Osteoblast (primary cell): ENCODE results near the gene EDN3. TPM values are rescaled to one million over a fixed set of nuclear protein-coding genes. Genes with fewer than 3 reads are reported as not detected.

ENCODE experiments used
- DNase-seq: peaks from one replicate; pipeline ENCODE4 v3.0.0; 2011; ENCODE audit warnings: low spot score, mixed read lengths; ENCODE audit not compliant: insufficient read length; ENCODE audit errors: missing footprints
- H2AFZ ChIP-seq: 2 replicates; pipeline ENCODE4 v1.6.0; 2011; ENCODE audit warnings: mild to moderate bottlenecking, low read length
- H3K27ac ChIP-seq: 2 replicates; pipeline ENCODE4 v1.5.1; 2011; ENCODE audit warnings: mild to moderate bottlenecking, low read depth, low read length, moderate library complexity
- H3K27me3 ChIP-seq: 2 replicates; pipeline ENCODE4 v1.6.0; 2012; ENCODE audit warnings: mild to moderate bottlenecking, control low read depth, inconsistent platforms, low read length, moderate library complexity; ENCODE audit not compliant: insufficient read depth
- H3K36me3 ChIP-seq: 2 replicates; pipeline ENCODE4 v1.5.1; 2011; ENCODE audit warnings: mild to moderate bottlenecking, low read length, control low read depth, moderate library complexity; ENCODE audit not compliant: insufficient read depth
- H3K4me1 ChIP-seq: 2 replicates; pipeline ENCODE4 v1.5.1; 2011; ENCODE audit warnings: mild to moderate bottlenecking, low read length, control low read depth, moderate library complexity; ENCODE audit not compliant: insufficient read depth
- H3K4me2 ChIP-seq: 2 replicates; pipeline ENCODE4 v1.6.0; 2011; ENCODE audit warnings: mild to moderate bottlenecking, low read length; ENCODE audit not compliant: insufficient read depth
- H3K4me3 ChIP-seq: fragments of 200-600 bp; sonication (generic); 3 replicates; pipeline ENCODE4 v1.5.1; 2012; ENCODE audit warnings: mild to moderate bottlenecking, low read length, inconsistent platforms; ENCODE audit not compliant: insufficient read depth
- H3K79me2 ChIP-seq: 2 replicates; pipeline ENCODE4 v1.6.0; 2012; ENCODE audit warnings: mild to moderate bottlenecking, low read length, control low read depth, inconsistent platforms; ENCODE audit not compliant: insufficient read depth
- H3K9me3 ChIP-seq: 2 replicates; pipeline ENCODE4 v1.5.1; 2011; ENCODE audit warnings: low read depth, low read length, control low read depth
- H4K20me1 ChIP-seq: 2 replicates; pipeline ENCODE4 v1.6.0; 2012; ENCODE audit warnings: mild to moderate bottlenecking, low read length, control low read depth; ENCODE audit not compliant: insufficient read depth
- CTCF ChIP-seq: IDR thresholded peaks from 2 replicates; pipeline ENCODE4 v1.5.1; 2011; ENCODE audit warnings: mild to moderate bottlenecking, low read depth, low read length, moderate library complexity; ENCODE audit errors: extremely low read depth
- total RNA-seq: library from RNA; depleted of rRNA; stranded (reverse); fragments of >200 nt; gene quantifications from 2 replicates; pipeline ENCODE4 v1.2.3, GENCODE V29; 2012

The EDN3 gene
- total RNA-seq, 1 donor = not detected

GRCh38 chr20:59351157-59352040, 51.0 kb downstream of the EDN3 start:
- H4K20me1 ChIP-seq = no peaks in the 10 kb centered on the region
- no peak for TF ChIP-seq CTCF
- no peak overlapping the region for H3K4me2 ChIP-seq
- H3K9me3 ChIP-seq = no peaks in the 10 kb centered on the region
- DNase-seq = no peak
- no peak overlapping the region for H2AFZ ChIP-seq
- H3K4me3 ChIP-seq = no peak overlapping the region
- no peaks in the 10 kb centered on the region for H3K4me1 ChIP-seq
- H3K36me3 ChIP-seq = no peaks in the 10 kb centered on the region
- no peaks in the 10 kb centered on the region for H3K79me2 ChIP-seq
- H3K27me3 ChIP-seq = no peaks in the 10 kb centered on the region
- no peak overlapping the region for H3K27ac ChIP-seq

GRCh38 chr20:59352541-59352940, 52.1 kb downstream of the EDN3 start:
- Histone ChIP-seq H3K36me3 (no peaks in the 10 kb centered on the region), H3K79me2 (no peaks in the 10 kb centered on the region), H3K4me1 (no peaks in the 10 kb centered on the region), H3K9me3 (no peaks in the 10 kb centered on the region), H3K27ac (no peak overlapping the region), H3K4me2 (no peak overlapping the region), H2AFZ (no peak overlapping the region), H4K20me1 (no peaks in the 10 kb centered on the region), H3K27me3 (no peaks in the 10 kb centered on the region), H3K4me3 (no peak overlapping the region)
- DNase-seq = no peak
- TF ChIP-seq CTCF = no peak

GRCh38 chr20:59352990-59353389, 52.6 kb downstream of the EDN3 start:
- DNase-seq = no peak
- no peak overlapping the region for H3K4me3 ChIP-seq
- no peak for TF ChIP-seq CTCF

GRCh38 chr20:59354460-59354859, 54.0 kb downstream of the EDN3 start:
- Histone ChIP-seq H3K36me3 (no peaks in the 10 kb centered on the region), H3K27ac (no peak overlapping the region), H3K9me3 (no peaks in the 10 kb centered on the region), H3K4me3 (no peak overlapping the region), H3K27me3 (no peaks in the 10 kb centered on the region), H2AFZ (no peak overlapping the region), H3K4me1 (no peaks in the 10 kb centered on the region), H3K79me2 (no peaks in the 10 kb centered on the region), H4K20me1 (no peaks in the 10 kb centered on the region), H3K4me2 (no peak overlapping the region)
- DNase-seq = no peak
- TF ChIP-seq CTCF = no peak

More at GRCh38 chr20:59352990-59353389, 52.6 kb downstream of the EDN3 start:
- no peak overlapping the region for H3K27ac ChIP-seq
- no peaks in the 10 kb centered on the region for H3K79me2 ChIP-seq
- no peaks in the 10 kb centered on the region for H4K20me1 ChIP-seq
- H3K4me2 ChIP-seq = no peak overlapping the region
- no peaks in the 10 kb centered on the region for H3K36me3 ChIP-seq
- H3K27me3 ChIP-seq = no peaks in the 10 kb centered on the region
- no peak overlapping the region for H2AFZ ChIP-seq
- no peaks in the 10 kb centered on the region for H3K9me3 ChIP-seq
- no peaks in the 10 kb centered on the region for H3K4me1 ChIP-seq
